Upper lobe of left lung (tissue), 4 donors: ENCODE measurements around the gene FAM20A.

Experiments used
- CTCF ChIP-seq, 6 experiments: fragments of 450-650 bp in 4 of 6; fragments of 200-600 bp in 2 of 6; sonication (generic) in 2 of 6; IDR thresholded peaks; one replicate each; pipeline ENCODE4 v1.5.1; 2016 to 2019; ENCODE audit warnings: antibody characterized with exemption in 6 of 6
- EP300 ChIP-seq, 4 donors: sonication (generic); formaldehyde crosslinking; IDR thresholded peaks; one replicate each; pipeline ENCODE4 v1.5.1; 2017; ENCODE audit warnings: antibody characterized with exemption in 4 of 4, control low read depth in 2 of 4
- POLR2A ChIP-seq, 4 donors: fragments of 450-650 bp; IDR thresholded peaks; one replicate each; pipeline ENCODE4 v1.5.1; 2016 to 2017; ENCODE audit warnings: antibody characterized with exemption in 4 of 4, mild to moderate bottlenecking in 2 of 4
- POLR2AphosphoS5 ChIP-seq, 2 donors: sonication (generic); formaldehyde crosslinking; IDR thresholded peaks; one replicate each; pipeline ENCODE4 v1.5.1; 2017; ENCODE audit warnings: antibody characterized with exemption in 2 of 2

- TF ChIP-seq POLR2A (IDR thresholded peaks at IDR 0.05): no peak
- no peak for TF ChIP-seq CTCF (IDR thresholded peaks at IDR 0.05)
- no peak for TF ChIP-seq EP300 (IDR thresholded peaks at IDR 0.05)
- TF ChIP-seq POLR2AphosphoS5 (IDR thresholded peaks at IDR 0.05): no peak
These were observed 19.9 kb upstream of the FAM20A start for GRCh38 chr17:68621065-68621464.
